WERI-Rb-1 (cell line): ENCODE data around the gene ANKS6.

Experiments
- DNase-seq: peaks from one replicate; pipeline ENCODE4 v3.0.0-alpha.2; 2020
- H3K27ac ChIP-seq: fragments of 250-450 bp; sonication (Bioruptor Pico); 2 replicates; pipeline ENCODE4 v1.5.1; 2020; ENCODE audit warnings: mild to moderate bottlenecking, moderate library complexity
- H3K27me3 ChIP-seq: fragments of 250-450 bp; sonication (Bioruptor Pico); 2 replicates; pipeline ENCODE4 v1.5.1; 2021; ENCODE audit warnings: mild to moderate bottlenecking, low read depth, moderate library complexity; ENCODE audit not compliant: insufficient read depth, severe bottlenecking
- H3K36me3 ChIP-seq: fragments of 250-450 bp; sonication (Bioruptor Pico); 2 replicates; pipeline ENCODE4 v1.5.1; 2020; ENCODE audit warnings: mild to moderate bottlenecking, moderate library complexity
- H3K4me3 ChIP-seq: 2 replicates; pipeline ENCODE4 v1.5.1; 2011; ENCODE audit warnings: low read depth, mild to moderate bottlenecking, control low read depth, low read length
- H3K9me3 ChIP-seq: fragments of 250-450 bp; sonication (Bioruptor Pico); 2 replicates; pipeline ENCODE4 v1.5.1; 2021; ENCODE audit warnings: mild to moderate bottlenecking, moderate library complexity; ENCODE audit not compliant: severe bottlenecking
- CTCF ChIP-seq: IDR thresholded peaks from 2 replicates; pipeline ENCODE4 v1.5.1; 2011; ENCODE audit warnings: low read depth, mild to moderate bottlenecking, control low read depth, inconsistent platforms, low read length

Gene ANKS6

GRCh38 chr9:98815391-98815951 is 19.1 kb upstream of the ANKS6 start:
- Histone ChIP-seq H3K36me3 (peaks cover 10% of the 10 kb centered on the region), H3K9me3 (peaks cover 2% of the 10 kb centered on the region), H3K27ac (no peak overlapping the region), H3K27me3 (no peaks in the 10 kb centered on the region), H3K4me3 (no peak overlapping the region)
- no peak for DNase-seq
- no peak for TF ChIP-seq CTCF

- Histone ChIP-seq H3K9me3 (peaks cover 2% of the 10 kb centered on the region), H3K27me3 (no peaks in the 10 kb centered on the region), H3K4me3 (no peak overlapping the region), H3K27ac (no peak overlapping the region), H3K36me3 (peaks cover 3% of the 10 kb centered on the region; the same call in 1 of the 2 replicates)
- DNase-seq, result no peak
- TF ChIP-seq CTCF, result no peak
These were observed 14.8 kb upstream of the ANKS6 start for GRCh38 chr9:98811051-98811650.

- Histone ChIP-seq H3K27me3 (no peaks in the 10 kb centered on the region), H3K4me3 (no peak overlapping the region), H3K27ac (peak overlapping the region; percentile 57), H3K9me3 (peaks cover 2% of the 10 kb centered on the region), H3K36me3 (peaks cover 3% of the 10 kb centered on the region; the same call in 1 of the 2 replicates)
- no peak for DNase-seq
- TF ChIP-seq CTCF, result no peak
These were observed 13.9 kb upstream of the ANKS6 start for GRCh38 chr9:98810102-98810842.

GRCh38 chr9:98809311-98810101 is 13.2 kb upstream of the ANKS6 start:
- peak overlapping the region; percentile 68 for H3K27ac ChIP-seq
- H3K4me3 ChIP-seq, result peak overlapping the region; percentile 79
- DNase-seq, result peak; percentile 90
- no peaks in the 10 kb centered on the region for H3K27me3 ChIP-seq
- peaks cover 2% of the 10 kb centered on the region for H3K9me3 ChIP-seq
- H3K36me3 ChIP-seq, result peaks cover 3% of the 10 kb centered on the region; the same call in 1 of the 2 replicates
- no peak for TF ChIP-seq CTCF

GRCh38 chr9:98808875-98809274 is 12.5 kb upstream of the ANKS6 start:
- peak overlapping the region; percentile 68 for H3K27ac ChIP-seq
- DNase-seq, result no peak
- H3K36me3 ChIP-seq, result no peaks in the 10 kb centered on the region; the same call in 1 of the 2 replicates
- H3K9me3 ChIP-seq, result peaks cover 2% of the 10 kb centered on the region
- no peak for TF ChIP-seq CTCF
- H3K27me3 ChIP-seq, result no peaks in the 10 kb centered on the region
- H3K4me3 ChIP-seq, result peak overlapping the region; percentile 79
